Measurements from ENCODE around the gene VENTX. TPM values are rescaled to one million over a fixed set of nuclear protein-coding genes. Genes with fewer than 3 reads are reported as not detected.

VENTX gene
- total RNA-seq, 1 experiment from 2014 or later, result not detected

DNA sequence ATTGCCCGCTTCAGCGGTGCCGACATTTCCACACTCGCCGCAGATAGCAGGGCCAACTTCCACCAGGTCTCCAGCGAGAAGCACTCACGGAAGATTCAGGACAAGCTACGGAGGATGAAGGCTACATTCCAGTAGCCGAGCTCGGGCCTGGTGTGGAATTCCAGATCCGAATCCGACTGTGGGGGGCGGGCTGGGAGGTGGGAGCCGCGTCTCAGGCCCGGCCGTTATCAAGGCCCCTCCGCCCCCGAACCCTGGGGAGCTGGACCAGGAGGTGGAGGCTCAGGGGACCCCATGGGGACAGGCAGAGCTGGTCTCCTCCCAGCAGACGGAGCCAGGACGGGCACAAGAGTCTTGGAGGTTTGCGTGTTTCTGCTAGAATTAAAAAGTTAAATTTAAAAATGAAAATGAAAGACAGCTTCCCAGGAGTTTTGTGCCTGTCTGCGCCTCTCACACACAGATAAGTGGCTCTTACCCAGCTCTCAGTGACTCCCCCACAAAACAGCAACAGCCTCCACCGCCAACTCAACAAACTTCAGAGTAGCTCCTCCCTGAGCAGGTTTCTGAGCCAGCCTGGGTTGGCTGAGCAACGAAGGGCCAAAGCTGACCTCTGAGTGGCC is 12.8 kb upstream of the VENTX start:
- no peak overlapping the region for H3K4me3 ChIP-seq (replicated peaks in 1 of 2; ENCODE audit: low read depth in 1 of 2, low read length in 2 of 2)
- ChIA-PET RAD21 (ENCODE audit: low non-redundant PET in 1 of 2, low total read pairs in 2 of 2, uncharacterized antibody in 2 of 2, unreplicated experiment in 2 of 2) (no interaction called here), POLR2A (no interaction called here), CTCF (no interaction called here)
- H3K9ac ChIP-seq (ENCODE audit: low read length), result no peak overlapping the region
- H3K36me3 ChIP-seq (ENCODE audit: control insufficient read depth in 1 of 2, insufficient read depth in 2 of 2, low read length in 2 of 2), result no peaks in the 10 kb centered on the region
- H4K20me1 ChIP-seq (ENCODE audit: insufficient read depth), result no peaks in the 10 kb centered on the region
- no peak overlapping the region for H3K4me2 ChIP-seq (ENCODE audit: low read length)
- no TSS peak for BruUV-seq (replicated peaks)
- H3K9me3 ChIP-seq (ENCODE audit: control insufficient read depth in 1 of 2, insufficient read depth in 1 of 2, low read depth in 1 of 2, low read length in 2 of 2), result no peaks in the 10 kb centered on the region
- no peak for ATAC-seq
- TF ChIP-seq SRF (IDR thresholded peaks at IDR 0.05; ENCODE audit: low read depth) (no peak), YY1 (IDR thresholded peaks at IDR 0.05; ENCODE audit: extremely low read depth, insufficient replicate concordance, low read depth, low read length) (no peak), ZFX (IDR thresholded peaks at IDR 0.05) (no peak), TCF7L2 (IDR thresholded peaks at IDR 0.05; ENCODE audit: borderline replicate concordance, extremely low read depth, insufficient read depth, insufficient read length) (no peak), EZH2phosphoT487 (IDR thresholded peaks at IDR 0.05; ENCODE audit: borderline replicate concordance) (no peak), POLR2AphosphoS5 (IDR thresholded peaks at IDR 0.05; ENCODE audit: low read depth, low read length) (no peak), EGR1 (IDR thresholded peaks at IDR 0.05; ENCODE audit: low read depth) (no peak), SIN3A (IDR thresholded peaks at IDR 0.05; ENCODE audit: low read depth) (no peak), FOSL1 (IDR thresholded peaks at IDR 0.05; ENCODE audit: low read depth) (no peak), ATF3 (IDR thresholded peaks at IDR 0.05) (no peak), CBX3 (IDR thresholded peaks at IDR 0.05; ENCODE audit: low read depth) (no peak), ZBTB33 (IDR thresholded peaks at IDR 0.05; ENCODE audit: extremely low read depth, insufficient replicate concordance, low read length) (no peak)
- TF ChIP-seq, protein P1, sequence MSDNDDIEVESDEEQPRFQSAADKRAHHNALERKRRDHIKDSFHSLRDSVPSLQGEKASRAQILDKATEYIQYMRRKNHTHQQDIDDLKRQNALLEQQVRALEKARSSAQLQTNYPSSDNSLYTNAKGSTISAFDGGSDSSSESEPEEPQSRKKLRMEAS (IDR thresholded peaks at IDR 0.05), result no peak
- H2AFZ ChIP-seq (ENCODE audit: low read depth, low read length, poor library complexity, severe bottlenecking), result no peak overlapping the region
- H3K9me2 ChIP-seq (ENCODE audit: insufficient read depth), result no peaks in the 10 kb centered on the region
- no peaks in the 10 kb centered on the region for H3K27me3 ChIP-seq (ENCODE audit: insufficient read depth, low read length)
- no peak for DNase-seq (ENCODE audit: low read depth, low spot score)
- intact Hi-C loops (cut with micrococcal nuclease), result no loop called here
- no peak overlapping the region for H3K27ac ChIP-seq (ENCODE audit: low read depth, low read length)
- H3K79me2 ChIP-seq (ENCODE audit: insufficient read depth, low read length), result no peaks in the 10 kb centered on the region
- H3K4me1 ChIP-seq (ENCODE audit: control insufficient read depth in 1 of 2, insufficient read depth in 2 of 2, low read length in 2 of 2), result no peaks in the 10 kb centered on the region

Data from HCT116 (cell line).